Body of pancreas (tissue), 4 donors: ENCODE data around the gene ANKRD31.

Experiments
- POLR2A ChIP-seq, 3 donors: fragments of 450-650 bp; IDR thresholded peaks; one replicate each; pipeline ENCODE4 v1.6.1; 2016; ENCODE audit warnings: antibody characterized with exemption in 3 of 3, mild to moderate bottlenecking in 2 of 3
- TF ChIP-seq, protein P1 (sequence below), 7 experiments: fragments of 450-650 bp in 4 of 7; fragments of 200-600 bp in 3 of 7; sonication (generic) in 3 of 7; IDR thresholded peaks; one replicate each; pipeline ENCODE4 v1.5.1; 2016 to 2019; ENCODE audit warnings: antibody characterized with exemption in 7 of 7

GRCh38 chr5:75081510-75081909 is 155.2 kb downstream of the ANKRD31 start:
- TF ChIP-seq, protein P1, sequence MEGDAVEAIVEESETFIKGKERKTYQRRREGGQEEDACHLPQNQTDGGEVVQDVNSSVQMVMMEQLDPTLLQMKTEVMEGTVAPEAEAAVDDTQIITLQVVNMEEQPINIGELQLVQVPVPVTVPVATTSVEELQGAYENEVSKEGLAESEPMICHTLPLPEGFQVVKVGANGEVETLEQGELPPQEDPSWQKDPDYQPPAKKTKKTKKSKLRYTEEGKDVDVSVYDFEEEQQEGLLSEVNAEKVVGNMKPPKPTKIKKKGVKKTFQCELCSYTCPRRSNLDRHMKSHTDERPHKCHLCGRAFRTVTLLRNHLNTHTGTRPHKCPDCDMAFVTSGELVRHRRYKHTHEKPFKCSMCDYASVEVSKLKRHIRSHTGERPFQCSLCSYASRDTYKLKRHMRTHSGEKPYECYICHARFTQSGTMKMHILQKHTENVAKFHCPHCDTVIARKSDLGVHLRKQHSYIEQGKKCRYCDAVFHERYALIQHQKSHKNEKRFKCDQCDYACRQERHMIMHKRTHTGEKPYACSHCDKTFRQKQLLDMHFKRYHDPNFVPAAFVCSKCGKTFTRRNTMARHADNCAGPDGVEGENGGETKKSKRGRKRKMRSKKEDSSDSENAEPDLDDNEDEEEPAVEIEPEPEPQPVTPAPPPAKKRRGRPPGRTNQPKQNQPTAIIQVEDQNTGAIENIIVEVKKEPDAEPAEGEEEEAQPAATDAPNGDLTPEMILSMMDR (IDR thresholded peaks at IDR 0.05): no peak
- TF ChIP-seq POLR2A (IDR thresholded peaks at IDR 0.05): no peak
